ENCODE measurements around the gene GABBR2.

The GABBR2 gene

GRCh38 chr9:98634685-98635336, 73.9 kb downstream of the GABBR2 start:
- no peak for DNase-seq (ENCODE audit: low read depth)

GRCh38 chr9:98632839-98633238, 75.9 kb downstream of the GABBR2 start:
- no peak for DNase-seq (ENCODE audit: low read depth)

GRCh38 chr9:98627296-98627695, 81.4 kb downstream of the GABBR2 start:
- no peak for DNase-seq (ENCODE audit: low read depth)

- no peak for DNase-seq (ENCODE audit: low read depth)
Measured at GRCh38 chr9:98625728-98626127, 83.0 kb downstream of the GABBR2 start.

- no peak for DNase-seq (ENCODE audit: low read depth)
Measured at GRCh38 chr9:98619788-98620187, 88.9 kb downstream of the GABBR2 start.

GRCh38 chr9:98615633-98616032, 93.1 kb downstream of the GABBR2 start:
- no peak for DNase-seq (ENCODE audit: low read depth)

GRCh38 chr9:98614941-98615340, 93.8 kb downstream of the GABBR2 start:
- no peak for DNase-seq (ENCODE audit: low read depth)

- DNase-seq (ENCODE audit: low read depth): no peak
Measured at GRCh38 chr9:98612061-98612752, 96.5 kb downstream of the GABBR2 start.

- no peak for DNase-seq (ENCODE audit: low read depth)
Measured at GRCh38 chr9:98611319-98611718, 97.4 kb downstream of the GABBR2 start.

GRCh38 chr9:98610711-98611110, 98.0 kb downstream of the GABBR2 start:
- DNase-seq (ENCODE audit: low read depth): no peak

GRCh38 chr9:98610211-98610610, 98.5 kb downstream of the GABBR2 start:
- DNase-seq (ENCODE audit: low read depth): no peak

GRCh38 chr9:98609646-98610045, 99.1 kb downstream of the GABBR2 start:
- no peak for DNase-seq (ENCODE audit: low read depth)

GRCh38 chr9:98607787-98608186, 100.9 kb downstream of the GABBR2 start:
- no peak for DNase-seq (ENCODE audit: low read depth)

- DNase-seq (ENCODE audit: low read depth): no peak
Measured at GRCh38 chr9:98607152-98607551, 101.6 kb downstream of the GABBR2 start.

- DNase-seq (ENCODE audit: low read depth): no peak
Measured at GRCh38 chr9:98606730-98607129, 102.0 kb downstream of the GABBR2 start.

GRCh38 chr9:98605116-98605515, 103.6 kb downstream of the GABBR2 start:
- DNase-seq (ENCODE audit: low read depth): no peak

- DNase-seq (ENCODE audit: low read depth): no peak
Measured at GRCh38 chr9:98603821-98604383, 104.8 kb downstream of the GABBR2 start.

GRCh38 chr9:98602839-98603500, 105.8 kb downstream of the GABBR2 start:
- no peak for DNase-seq (ENCODE audit: low read depth)

- no peak for DNase-seq (ENCODE audit: low read depth)
Measured at GRCh38 chr9:98600631-98601030, 108.1 kb downstream of the GABBR2 start.

- DNase-seq (ENCODE audit: low read depth): no peak
Measured at GRCh38 chr9:98599566-98600216, 109.0 kb downstream of the GABBR2 start.

GRCh38 chr9:98598861-98599260, 109.9 kb downstream of the GABBR2 start:
- DNase-seq (ENCODE audit: low read depth): no peak

GRCh38 chr9:98597236-98597771, 111.4 kb downstream of the GABBR2 start:
- no peak for DNase-seq (ENCODE audit: low read depth)

Measured in stimulated activated CD8-positive, alpha-beta memory T cell treated with anti-CD3 and anti-CD28 coated beads, Interleukin-12 subunit alpha, Interleukin-12 subunit beta, amount 100 ng/mL, for 1 hour (primary cell).